HG03039 (cell line): Measurements from ENCODE around the gene SLC7A7.
"Not testable (repeated sequence)": the region's sequence is repeated elsewhere in the genome, so short reads cannot be mapped to it uniquely, and the experiment has no call there.

Experiments used
- ATAC-seq: cut with Tn5 transposase; IDR thresholded peaks from one replicate; pipeline ENCODE4 v1.9.1; 2021; ENCODE audit warnings: mild to moderate bottlenecking, moderate library complexity; ENCODE audit not compliant: unreplicated experiment

SLC7A7 gene

GRCh38 chr14:22814941-22815713 is at the start of gene SLC7A7:
SLC7A7 (minus strand) TSS chr14:22815435; CDS start chr14:22813398, 2,037 bp downstream.
- no peak for ATAC-seq

GRCh38 chr14:22864979-22865378 is 49.7 kb upstream of the SLC7A7 start:
- ATAC-seq: no peak

GRCh38 chr14:22861651-22862050 is 46.4 kb upstream of the SLC7A7 start:
- ATAC-seq: no peak

- not testable (repeated sequence) for ATAC-seq
These were observed 45.1 kb upstream of the SLC7A7 start for GRCh38 chr14:22860377-22860776.

GRCh38 chr14:22856428-22856827 is 41.2 kb upstream of the SLC7A7 start:
- ATAC-seq: no peak

- ATAC-seq: no peak
These were observed 39.9 kb upstream of the SLC7A7 start for GRCh38 chr14:22854963-22855724.

GRCh38 chr14:22854296-22854695 is 39.1 kb upstream of the SLC7A7 start:
- not testable (repeated sequence) for ATAC-seq

GRCh38 chr14:22852940-22853767 is 37.9 kb upstream of the SLC7A7 start:
- no peak for ATAC-seq

GRCh38 chr14:22852599-22852939 is 37.3 kb upstream of the SLC7A7 start:
- no peak for ATAC-seq

GRCh38 chr14:22852178-22852577 is 36.9 kb upstream of the SLC7A7 start:
- not testable (repeated sequence) for ATAC-seq

GRCh38 chr14:22850944-22851764 is 35.9 kb upstream of the SLC7A7 start:
- ATAC-seq: no peak

GRCh38 chr14:22849212-22849819 is 34.1 kb upstream of the SLC7A7 start:
- ATAC-seq: no peak

GRCh38 chr14:22848351-22849164 is 33.3 kb upstream of the SLC7A7 start:
- ATAC-seq: no peak

GRCh38 chr14:22847661-22848341 is 32.6 kb upstream of the SLC7A7 start:
- no peak for ATAC-seq

- ATAC-seq: no peak
These were observed 31.6 kb upstream of the SLC7A7 start for GRCh38 chr14:22846811-22847307.

- no peak for ATAC-seq
These were observed 30.8 kb upstream of the SLC7A7 start for GRCh38 chr14:22845821-22846625.

GRCh38 chr14:22845103-22845394 is 29.8 kb upstream of the SLC7A7 start:
- ATAC-seq: no peak
